ENCODE results near the gene GPC6.

DNA sequence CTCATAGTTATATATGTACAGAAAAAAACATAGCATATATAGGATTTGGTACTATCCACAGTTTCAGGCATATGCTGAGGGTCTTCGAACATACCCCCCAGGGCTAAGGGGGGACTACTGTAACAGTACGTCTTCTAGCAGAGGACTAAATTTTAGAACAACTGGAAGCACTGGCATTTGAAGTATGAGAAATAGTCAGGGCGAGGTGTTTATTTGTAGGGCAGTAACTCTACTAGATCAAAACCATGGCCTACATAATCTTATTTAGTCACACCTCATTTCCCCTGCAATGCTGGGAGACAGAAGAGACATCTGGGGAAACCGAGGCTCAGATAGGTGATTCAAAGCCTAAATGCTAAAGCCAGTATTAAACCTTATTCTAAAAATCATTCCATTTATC, 1007.2 kb downstream of the GPC6 start:
- TF ChIP-seq, protein P1, sequence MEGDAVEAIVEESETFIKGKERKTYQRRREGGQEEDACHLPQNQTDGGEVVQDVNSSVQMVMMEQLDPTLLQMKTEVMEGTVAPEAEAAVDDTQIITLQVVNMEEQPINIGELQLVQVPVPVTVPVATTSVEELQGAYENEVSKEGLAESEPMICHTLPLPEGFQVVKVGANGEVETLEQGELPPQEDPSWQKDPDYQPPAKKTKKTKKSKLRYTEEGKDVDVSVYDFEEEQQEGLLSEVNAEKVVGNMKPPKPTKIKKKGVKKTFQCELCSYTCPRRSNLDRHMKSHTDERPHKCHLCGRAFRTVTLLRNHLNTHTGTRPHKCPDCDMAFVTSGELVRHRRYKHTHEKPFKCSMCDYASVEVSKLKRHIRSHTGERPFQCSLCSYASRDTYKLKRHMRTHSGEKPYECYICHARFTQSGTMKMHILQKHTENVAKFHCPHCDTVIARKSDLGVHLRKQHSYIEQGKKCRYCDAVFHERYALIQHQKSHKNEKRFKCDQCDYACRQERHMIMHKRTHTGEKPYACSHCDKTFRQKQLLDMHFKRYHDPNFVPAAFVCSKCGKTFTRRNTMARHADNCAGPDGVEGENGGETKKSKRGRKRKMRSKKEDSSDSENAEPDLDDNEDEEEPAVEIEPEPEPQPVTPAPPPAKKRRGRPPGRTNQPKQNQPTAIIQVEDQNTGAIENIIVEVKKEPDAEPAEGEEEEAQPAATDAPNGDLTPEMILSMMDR (IDR thresholded peaks at IDR 0.05 in 2 of 3, conservative IDR thresholded peaks at IDR 0.05 in 1 of 3; ENCODE audit: insufficient read depth in 2 of 3, low read depth in 1 of 3, low read length in 3 of 3): no peak
- TF ChIP-seq, protein P2, sequence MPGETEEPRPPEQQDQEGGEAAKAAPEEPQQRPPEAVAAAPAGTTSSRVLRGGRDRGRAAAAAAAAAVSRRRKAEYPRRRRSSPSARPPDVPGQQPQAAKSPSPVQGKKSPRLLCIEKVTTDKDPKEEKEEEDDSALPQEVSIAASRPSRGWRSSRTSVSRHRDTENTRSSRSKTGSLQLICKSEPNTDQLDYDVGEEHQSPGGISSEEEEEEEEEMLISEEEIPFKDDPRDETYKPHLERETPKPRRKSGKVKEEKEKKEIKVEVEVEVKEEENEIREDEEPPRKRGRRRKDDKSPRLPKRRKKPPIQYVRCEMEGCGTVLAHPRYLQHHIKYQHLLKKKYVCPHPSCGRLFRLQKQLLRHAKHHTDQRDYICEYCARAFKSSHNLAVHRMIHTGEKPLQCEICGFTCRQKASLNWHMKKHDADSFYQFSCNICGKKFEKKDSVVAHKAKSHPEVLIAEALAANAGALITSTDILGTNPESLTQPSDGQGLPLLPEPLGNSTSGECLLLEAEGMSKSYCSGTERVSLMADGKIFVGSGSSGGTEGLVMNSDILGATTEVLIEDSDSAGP (CRISPR knock-in tag; IDR thresholded peaks at IDR 0.05): no peak
- TF ChIP-seq REST (IDR thresholded peaks at IDR 0.05; ENCODE audit: borderline replicate concordance): no peak
- no peak for TF ChIP-seq REST (CRISPR knock-in tag; IDR thresholded peaks at IDR 0.05; ENCODE audit: low read depth)
- TF ChIP-seq, protein P3, sequence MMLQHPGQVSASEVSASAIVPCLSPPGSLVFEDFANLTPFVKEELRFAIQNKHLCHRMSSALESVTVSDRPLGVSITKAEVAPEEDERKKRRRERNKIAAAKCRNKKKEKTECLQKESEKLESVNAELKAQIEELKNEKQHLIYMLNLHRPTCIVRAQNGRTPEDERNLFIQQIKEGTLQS (IDR thresholded peaks at IDR 0.05): no peak
- TF ChIP-seq, protein P3 (CRISPR knock-in tag; conservative IDR thresholded peaks at IDR 0.05): no peak
- no peak for TF ChIP-seq PURB (CRISPR knock-in tag; IDR thresholded peaks at IDR 0.05; ENCODE audit: low read depth)
- TF ChIP-seq TAF7 (tag; IDR thresholded peaks at IDR 0.05): no peak
- TF ChIP-seq, protein P4, sequence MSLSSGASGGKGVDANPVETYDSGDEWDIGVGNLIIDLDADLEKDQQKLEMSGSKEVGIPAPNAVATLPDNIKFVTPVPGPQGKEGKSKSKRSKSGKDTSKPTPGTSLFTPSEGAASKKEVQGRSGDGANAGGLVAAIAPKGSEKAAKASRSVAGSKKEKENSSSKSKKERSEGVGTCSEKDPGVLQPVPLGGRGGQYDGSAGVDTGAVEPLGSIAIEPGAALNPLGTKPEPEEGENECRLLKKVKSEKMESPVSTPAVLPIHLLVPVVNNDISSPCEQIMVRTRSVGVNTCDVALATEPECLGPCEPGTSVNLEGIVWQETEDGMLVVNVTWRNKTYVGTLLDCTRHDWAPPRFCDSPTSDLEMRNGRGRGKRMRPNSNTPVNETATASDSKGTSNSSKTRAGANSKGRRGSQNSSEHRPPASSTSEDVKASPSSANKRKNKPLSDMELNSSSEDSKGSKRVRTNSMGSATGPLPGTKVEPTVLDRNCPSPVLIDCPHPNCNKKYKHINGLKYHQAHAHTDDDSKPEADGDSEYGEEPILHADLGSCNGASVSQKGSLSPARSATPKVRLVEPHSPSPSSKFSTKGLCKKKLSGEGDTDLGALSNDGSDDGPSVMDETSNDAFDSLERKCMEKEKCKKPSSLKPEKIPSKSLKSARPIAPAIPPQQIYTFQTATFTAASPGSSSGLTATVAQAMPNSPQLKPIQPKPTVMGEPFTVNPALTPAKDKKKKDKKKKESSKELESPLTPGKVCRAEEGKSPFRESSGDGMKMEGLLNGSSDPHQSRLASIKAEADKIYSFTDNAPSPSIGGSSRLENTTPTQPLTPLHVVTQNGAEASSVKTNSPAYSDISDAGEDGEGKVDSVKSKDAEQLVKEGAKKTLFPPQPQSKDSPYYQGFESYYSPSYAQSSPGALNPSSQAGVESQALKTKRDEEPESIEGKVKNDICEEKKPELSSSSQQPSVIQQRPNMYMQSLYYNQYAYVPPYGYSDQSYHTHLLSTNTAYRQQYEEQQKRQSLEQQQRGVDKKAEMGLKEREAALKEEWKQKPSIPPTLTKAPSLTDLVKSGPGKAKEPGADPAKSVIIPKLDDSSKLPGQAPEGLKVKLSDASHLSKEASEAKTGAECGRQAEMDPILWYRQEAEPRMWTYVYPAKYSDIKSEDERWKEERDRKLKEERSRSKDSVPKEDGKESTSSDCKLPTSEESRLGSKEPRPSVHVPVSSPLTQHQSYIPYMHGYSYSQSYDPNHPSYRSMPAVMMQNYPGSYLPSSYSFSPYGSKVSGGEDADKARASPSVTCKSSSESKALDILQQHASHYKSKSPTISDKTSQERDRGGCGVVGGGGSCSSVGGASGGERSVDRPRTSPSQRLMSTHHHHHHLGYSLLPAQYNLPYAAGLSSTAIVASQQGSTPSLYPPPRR (CRISPR knock-in tag; IDR thresholded peaks at IDR 0.05; ENCODE audit: borderline replicate concordance): no peak
- TF ChIP-seq ZNF639 (CRISPR knock-in tag; conservative IDR thresholded peaks at IDR 0.05 in 1 of 2, IDR thresholded peaks at IDR 0.05 in 1 of 2): no peak
- TF ChIP-seq SP1 (CRISPR knock-in tag; IDR thresholded peaks at IDR 0.05): no peak
